HepG2 (cell line): ENCODE results near the gene DOCK3. TPM values are rescaled to one million over a fixed set of nuclear protein-coding genes. Genes with fewer than 3 reads are reported as not detected.

ENCODE experiments used
- ATAC-seq: fragments of 200-7000 bp; cut with Tn5 transposase; 3 replicates; pipeline ENCODE4 v1.9.1; 2020; ENCODE audit warnings: mild to moderate bottlenecking, moderate library complexity
- BruUV-seq: library from RNA; stranded (reverse); fragments of 400-500 nt; replicated peaks from 2 replicates; lab custom pipeline; 2021; lab: Mats Ljungman, UMichigan
- CTCF ChIA-PET: fragments of 300-600 bp; formaldehyde crosslinking; extraction: SDS; loops from one replicate; lab custom pipeline; 2021; ENCODE audit warnings: low total read pairs, inconsistent platforms, low intra/inter-chr PET ratio; lab: Yijun Ruan, JAX
- POLR2A ChIA-PET: fragments of 350-600 bp; sonication (Branson Sonifier 250); formaldehyde crosslinking; loops from one replicate; lab custom pipeline; 2020; ENCODE audit warnings: antibody characterized with exemption, inconsistent platforms; lab: Yijun Ruan, JAX
- DNase-seq: peaks from one replicate; pipeline ENCODE4 v3.0.0-alpha.2; 2015; ENCODE audit warnings: low spot score
- FAIRE-seq: peaks from 3 replicates; lab custom pipeline; 2011; peaks lifted over from hg19 to GRCh38; lab: Jason Lieb, UNC
- H2AFZ ChIP-seq: one replicate; pipeline ENCODE4 v1.6.1; 2011; ENCODE audit warnings: low read length, inconsistent platforms
- H3K27ac ChIP-seq: fragments of 300-600 bp; 3 replicates; pipeline ENCODE4 v1.8.0; 2011; ENCODE audit warnings: mixed run types, mild to moderate bottlenecking, mixed read lengths, low read length, inconsistent platforms; ENCODE audit not compliant: insufficient read depth; ENCODE audit errors: extremely low read length
- H3K27me3 ChIP-seq, 2 experiments: fragments of 200-600 bp in 1 of 2; 2 replicates in 1 of 2; 3 replicates in 1 of 2; pipeline versions ENCODE4 v1.6.0 to v1.8.0; 2011; ENCODE audit warnings: low read length in 2 of 2, mild to moderate bottlenecking in 2 of 2, moderate library complexity in 2 of 2, inconsistent platforms in 1 of 2; ENCODE audit not compliant: insufficient read depth in 2 of 2, control insufficient read depth in 1 of 2
- H3K36me3 ChIP-seq, 2 experiments: fragments of 200-600 bp in 1 of 2; replicated peaks in 1 of 2; 2 replicates in 1 of 2; 3 replicates in 1 of 2; pipeline versions ENCODE4 v1.5.1 to v1.8.0; 2011; ENCODE audit warnings: low read length in 2 of 2, inconsistent platforms in 1 of 2; ENCODE audit not compliant: insufficient read depth in 2 of 2, control insufficient read depth in 1 of 2
- H3K4me1 ChIP-seq: 2 replicates; pipeline ENCODE4 v1.5.1; 2012; ENCODE audit warnings: low read length, inconsistent platforms; ENCODE audit not compliant: insufficient read depth
- H3K4me2 ChIP-seq: 2 replicates; pipeline ENCODE4 v1.6.0; 2011; ENCODE audit warnings: low read depth, low read length, inconsistent platforms
- H3K4me3 ChIP-seq, 3 experiments: fragments of 200-600 bp in 1 of 3; sonication (generic), shearing (Covaris generic) in 1 of 3; replicated peaks in 1 of 3; 2 replicates each; pipeline ENCODE4 v1.5.1; 2011 to 2016; ENCODE audit warnings: low read length in 3 of 3, inconsistent platforms in 2 of 3, low read depth in 2 of 3, mild to moderate bottlenecking in 2 of 3, control low read depth in 1 of 3, mixed read lengths in 1 of 3; ENCODE audit not compliant: insufficient read depth in 1 of 3
- H3K79me2 ChIP-seq: one replicate; pipeline ENCODE4 v1.6.1; 2011; ENCODE audit warnings: low read length, inconsistent platforms; ENCODE audit not compliant: insufficient read depth
- H3K9ac ChIP-seq: 2 replicates; pipeline ENCODE4 v1.6.0; 2011; ENCODE audit warnings: mild to moderate bottlenecking, low read depth, low read length, inconsistent platforms; ENCODE audit not compliant: insufficient read depth
- H3K9me3 ChIP-seq: 2 replicates; pipeline ENCODE4 v1.5.1; 2012; ENCODE audit warnings: mild to moderate bottlenecking, low read length
- H4K20me1 ChIP-seq: 2 replicates; pipeline ENCODE4 v1.6.0; 2011; ENCODE audit warnings: inconsistent platforms, mild to moderate bottlenecking, low read length, moderate library complexity; ENCODE audit not compliant: insufficient read depth
- ELF1 ChIP-seq: sonication (generic); formaldehyde crosslinking; IDR thresholded peaks from 2 replicates; pipeline ENCODE4 v1.4.0; 2020; ENCODE audit warnings: missing genetic modification reagents
- SIX1 ChIP-seq: sonication (generic); formaldehyde crosslinking; IDR thresholded peaks from 2 replicates; pipeline ENCODE4 v1.4.0; 2020; ENCODE audit warnings: missing genetic modification reagents, borderline replicate concordance
- SP4 ChIP-seq: sonication (generic); formaldehyde crosslinking; IDR thresholded peaks from 2 replicates; pipeline ENCODE4 v1.8.1; 2023; ENCODE audit warnings: mild to moderate bottlenecking, missing genetic modification reagents
- TFAP4 ChIP-seq: sonication (generic); IDR thresholded peaks from 2 replicates; pipeline ENCODE4 v1.6.1; 2016; ENCODE audit warnings: low read depth, borderline replicate concordance
- TP53 ChIP-seq: sonication (generic); formaldehyde crosslinking; conservative IDR thresholded peaks from 2 replicates; pipeline ENCODE4 v1.4.0; 2020; ENCODE audit warnings: missing genetic modification reagents
- ZBTB43 ChIP-seq: sonication (generic); formaldehyde crosslinking; conservative IDR thresholded peaks from 2 replicates; pipeline ENCODE4 v1.4.0; 2020; ENCODE audit warnings: missing genetic modification reagents
- ZMYM2 ChIP-seq: sonication (generic); formaldehyde crosslinking; IDR thresholded peaks from 2 replicates; pipeline ENCODE4 v1.8.0; 2022; ENCODE audit warnings: mild to moderate bottlenecking, missing genetic modification reagents
- ZNF136 ChIP-seq: sonication (generic); formaldehyde crosslinking; IDR thresholded peaks from 2 replicates; pipeline ENCODE4 v1.8.1; 2022; ENCODE audit warnings: low read depth, mild to moderate bottlenecking, moderate library complexity, missing genetic modification reagents
- ZNF276 ChIP-seq: sonication (generic); formaldehyde crosslinking; IDR thresholded peaks from 2 replicates; pipeline ENCODE4 v1.4.0; 2020; ENCODE audit warnings: mild to moderate bottlenecking, low read depth, missing genetic modification reagents
- ZNF333 ChIP-seq: sonication (generic); formaldehyde crosslinking; IDR thresholded peaks from 2 replicates; pipeline ENCODE4 v1.4.0; 2020; ENCODE audit warnings: mild to moderate bottlenecking, missing genetic modification reagents, borderline replicate concordance
- ZNF569 ChIP-seq: sonication (generic); formaldehyde crosslinking; IDR thresholded peaks from 2 replicates; pipeline ENCODE4 v1.5.0; 2020; ENCODE audit warnings: mild to moderate bottlenecking, missing genetic modification reagents, moderate library complexity, borderline replicate concordance
- ZNF724P ChIP-seq: sonication (generic); formaldehyde crosslinking; IDR thresholded peaks from 2 replicates; pipeline ENCODE4 v1.8.0; 2022; ENCODE audit warnings: missing genetic modification reagents, borderline replicate concordance
- ZNF737 ChIP-seq: sonication (generic); formaldehyde crosslinking; IDR thresholded peaks from 2 replicates; pipeline ENCODE4 v1.5.0; 2020; ENCODE audit warnings: missing genetic modification reagents, mild to moderate bottlenecking, borderline replicate concordance
- in situ Hi-C: cut with HindIII; loops from 2 replicates; pipeline ENCODE4 v1.10.0; 2017; ENCODE audit warnings: low pct_unique_long_range_greater_than_20kb; ENCODE audit not compliant: extremely low pct_ligation_motif_present
- intact Hi-C: fragments of 100-400 bp; cut with micrococcal nuclease; formaldehyde crosslinking; loops from one replicate; pipeline ENCODE4 v1.10.0; 2022; ENCODE audit not compliant: unreplicated experiment
- polyA plus RNA-seq, 8 experiments: library from polyadenylated mRNA; depleted of rRNA in 3 of 8; stranded (reverse) in 7 of 8; unstranded in 1 of 8; fragments of >200 nt; fragmentation: Illumina TruSeq in 4 of 8; extraction: Trizol in 4 of 8; gene quantifications; 2 replicates each; pipeline versions ENCODE4 v1.2.1 to v1.2.3, GENCODE V29; 2011 to 2016; ENCODE audit warnings: low read depth in 4 of 8, missing spikeins in 1 of 8, mixed read lengths in 1 of 8; ENCODE audit not compliant: insufficient read depth in 1 of 8
- total RNA-seq, 5 experiments: library from RNA; depleted of rRNA; stranded (reverse); fragments of >200 nt; fragmentation: Illumina TruSeq; extraction: Trizol; gene quantifications; 2 replicates each; pipeline ENCODE4 v1.2.3, GENCODE V29; 2016; ENCODE audit warnings: low read depth in 1 of 5

The DOCK3 gene
- total and polyA plus RNA-seq, 2 of the 13 experiments (the other 11 are each of a cell fraction or from before 2014, with no cell fraction given) = not detected

- no peak overlapping the region for H3K27ac ChIP-seq
- H4K20me1 ChIP-seq = no peaks in the 10 kb centered on the region
- no peak overlapping the region for H2AFZ ChIP-seq
- CTCF ChIA-PET = no interaction called here
- intact Hi-C loops = no loop called here
- FAIRE-seq = no peak
- no peaks in the 10 kb centered on the region for H3K36me3 ChIP-seq
- ATAC-seq = no peak
- TF ChIP-seq SP4 (CRISPR knock-in tag) = no peak
- no peak for TF ChIP-seq ZMYM2 (CRISPR knock-in tag)
- TF ChIP-seq ZNF737 (CRISPR knock-in tag) = no peak
- TF ChIP-seq ZNF136 (CRISPR knock-in tag) = no peak
- TF ChIP-seq ZNF569 (CRISPR knock-in tag) = no peak
- TF ChIP-seq TP53 = no peak
- no peak for TF ChIP-seq ELF1
- TF ChIP-seq ZBTB43 (CRISPR knock-in tag) = no peak
- TF ChIP-seq TFAP4 = no peak
- no peak for TF ChIP-seq ZNF724P (CRISPR knock-in tag)
- TF ChIP-seq SIX1 (CRISPR knock-in tag) = no peak
- no peak for TF ChIP-seq ZNF276
- no peak for TF ChIP-seq ZNF333 (CRISPR knock-in tag)
- no peak overlapping the region for H3K9ac ChIP-seq
- in situ Hi-C loops = loop anchor here (10.0 kb wide), 1 partner anchor 270 kb away; no protein-coding TSS in a partner anchor
- no peaks in the 10 kb centered on the region for H3K9me3 ChIP-seq
- no TSS peak for BruUV-seq
- H3K4me3 ChIP-seq = no peak overlapping the region
- no peaks in the 10 kb centered on the region for H3K79me2 ChIP-seq
- no peak for DNase-seq
- POLR2A ChIA-PET = no interaction called here
- no peaks in the 10 kb centered on the region for H3K4me1 ChIP-seq
- H3K4me2 ChIP-seq = no peak overlapping the region
- peaks cover 7 to 60% of the 10 kb centered on the region in 2 experiments; a peak in 4 of 5 replicates for H3K27me3 ChIP-seq
These were observed 700.4 kb downstream of the DOCK3 start for GRCh38 chr3:51375136-51375535.
